Neural cell (in vitro differentiated cells): ENCODE measurements around the gene ZNF280C.

Experiments
- CTCF ChIP-seq: fragments of 450-650 bp; IDR thresholded peaks from 2 replicates; pipeline ENCODE4 v1.5.1; 2014; ENCODE audit warnings: antibody characterized with exemption, mild to moderate bottlenecking, moderate library complexity; ENCODE audit not compliant: poor library complexity, severe bottlenecking
- MXI1 ChIP-seq: fragments of 450-650 bp; conservative IDR thresholded peaks from 2 replicates; pipeline ENCODE4 v1.6.1; 2014; ENCODE audit warnings: antibody characterized with exemption, mild to moderate bottlenecking; ENCODE audit not compliant: poor library complexity, severe bottlenecking
- POLR2AphosphoS5 ChIP-seq: IDR thresholded peaks from 2 replicates; pipeline ENCODE4 v1.6.1; 2012
- TAF1 ChIP-seq: IDR thresholded peaks from 2 replicates; pipeline ENCODE4 v1.6.1; 2012; ENCODE audit warnings: low read depth

GRCh38 chrX:130158311-130158710 is 110.4 kb downstream of the ZNF280C start:
- TF ChIP-seq CTCF (no peak), TAF1 (no peak), POLR2AphosphoS5 (no peak), MXI1 (no peak)
